Stimulated activated CD8-positive, alpha-beta memory T cell treated with anti-CD3 and anti-CD28 coated beads, Interleukin-4, amount 100 ng/mL, for 4 hours (primary cell): ENCODE measurements around the gene ARFGAP1.
"Not testable (repeated sequence)": the region's sequence is repeated elsewhere in the genome, so short reads cannot be mapped to it uniquely, and the experiment has no call there.

Source experiments
- DNase-seq, 2 donors: peaks; one replicate each; pipeline ENCODE4 v3.0.0-alpha.2; 2020; ENCODE audit warnings: low read depth in 2 of 2, low spot score in 1 of 2

ARFGAP1 gene

GRCh38 chr20:63240004-63240403 is 32.6 kb upstream of the ARFGAP1 start:
- DNase-seq = no peak

- DNase-seq = no peak
Observed at GRCh38 chr20:63241272-63241671, 31.3 kb upstream of the ARFGAP1 start.

GRCh38 chr20:63242736-63243135 is 29.9 kb upstream of the ARFGAP1 start:
- no peak for DNase-seq

- no peak for DNase-seq
Observed at GRCh38 chr20:63243604-63244247, 28.9 kb upstream of the ARFGAP1 start.

GRCh38 chr20:63244468-63244867 is 28.1 kb upstream of the ARFGAP1 start:
- DNase-seq = no peak

- no peak for DNase-seq
Observed at GRCh38 chr20:63246490-63247288, 25.9 kb upstream of the ARFGAP1 start.

- DNase-seq = no peak
Observed at GRCh38 chr20:63247671-63248228, 24.9 kb upstream of the ARFGAP1 start.

- DNase-seq = no peak
Observed at GRCh38 chr20:63248835-63249591, 23.6 kb upstream of the ARFGAP1 start.

GRCh38 chr20:63249891-63250290 is 22.7 kb upstream of the ARFGAP1 start:
- DNase-seq = no peak

- DNase-seq = not testable (repeated sequence)
Observed at GRCh38 chr20:63251350-63251749, 21.3 kb upstream of the ARFGAP1 start.

GRCh38 chr20:63252284-63252711 is 20.3 kb upstream of the ARFGAP1 start:
- DNase-seq = no peak

GRCh38 chr20:63253065-63253437 is 19.6 kb upstream of the ARFGAP1 start:
- DNase-seq = no peak

- DNase-seq = no peak
Observed at GRCh38 chr20:63253438-63254231, 19.0 kb upstream of the ARFGAP1 start.

GRCh38 chr20:63254232-63254605 is 18.4 kb upstream of the ARFGAP1 start, which contains the start of gene NKAIN4:
Gene NKAIN4, minus strand, starts transcription at chr20:63254463. Its CDS starts 13 bp downstream, at chr20:63254450.
- DNase-seq = no peak

- DNase-seq = no peak
Observed at GRCh38 chr20:63254606-63255384, 17.8 kb upstream of the ARFGAP1 start.

- DNase-seq = no peak
Observed at GRCh38 chr20:63255931-63256704, 16.5 kb upstream of the ARFGAP1 start.

GRCh38 chr20:63256954-63257353 is 15.7 kb upstream of the ARFGAP1 start:
- no peak for DNase-seq

- no peak for DNase-seq
Observed at GRCh38 chr20:63257629-63258028, 15.0 kb upstream of the ARFGAP1 start.

- no peak for DNase-seq
Observed at GRCh38 chr20:63258781-63259180, 13.8 kb upstream of the ARFGAP1 start.
